OCI-LY7 (cell line): ENCODE measurements around the gene BCAN. TPM values are rescaled to one million over a fixed set of nuclear protein-coding genes. Genes with fewer than 3 reads are reported as not detected.

Experiments used
- BruUV-seq: library from RNA; stranded (reverse); fragments of 400-500 nt; replicated peaks from 2 replicates; lab custom pipeline; 2021; lab: Mats Ljungman, UMichigan
- CTCF ChIA-PET: fragments of 300-600 bp; sonication (Branson Sonifier 250); formaldehyde crosslinking; loops from one replicate; lab custom pipeline; 2022; ENCODE audit warnings: antibody characterized with exemption; ENCODE audit not compliant: unreplicated experiment; lab: Charles Lee
- POLR2A ChIA-PET: fragments of 300-600 bp; sonication (Branson Sonifier 250); formaldehyde crosslinking; loops from one replicate; lab custom pipeline; 2022; ENCODE audit warnings: antibody characterized with exemption; lab: Charles Lee
- DNase-seq: peaks from one replicate; pipeline ENCODE4 v3.0.0-alpha.2; 2015; ENCODE audit warnings: low spot score
- H2AFZ ChIP-seq: fragments of 200-600 bp; sonication (generic), shearing (Covaris generic); 2 replicates; pipeline ENCODE4 v1.6.1; 2014; ENCODE audit warnings: mild to moderate bottlenecking, antibody characterized with exemption, low read length, moderate library complexity
- H3K27ac ChIP-seq: fragments of 200-600 bp; sonication (generic); 2 replicates; pipeline ENCODE4 v1.5.1; 2014; ENCODE audit warnings: mixed run types, low read depth, mild to moderate bottlenecking, moderate library complexity, low read length, inconsistent platforms; ENCODE audit not compliant: poor library complexity, severe bottlenecking
- H3K36me3 ChIP-seq: fragments of 200-600 bp; sonication (generic); 2 replicates; pipeline ENCODE4 v1.6.1; 2014; ENCODE audit warnings: mild to moderate bottlenecking, antibody characterized with exemption, low read length, moderate library complexity, mixed read lengths; ENCODE audit not compliant: insufficient read depth
- H3K4me1 ChIP-seq: fragments of 200-600 bp; sonication (generic); 2 replicates; pipeline ENCODE4 v1.5.1; 2014; ENCODE audit warnings: mild to moderate bottlenecking, low read length; ENCODE audit not compliant: insufficient read depth, poor library complexity, severe bottlenecking
- H3K4me2 ChIP-seq: fragments of 200-600 bp; sonication (generic); 2 replicates; pipeline ENCODE4 v1.6.1; 2014; ENCODE audit warnings: mild to moderate bottlenecking, low read length
- H3K4me3 ChIP-seq: fragments of 200-600 bp; sonication (generic); 2 replicates; pipeline ENCODE4 v1.5.1; 2014; ENCODE audit warnings: mild to moderate bottlenecking, low read depth, low read length; ENCODE audit not compliant: poor library complexity, severe bottlenecking
- H3K79me2 ChIP-seq: fragments of 200-600 bp; sonication (generic); 2 replicates; pipeline ENCODE4 v1.6.1; 2016; ENCODE audit warnings: low read depth, mild to moderate bottlenecking, low read length, moderate library complexity, mixed read lengths; ENCODE audit not compliant: insufficient read depth
- H3K9me2 ChIP-seq: fragments of 200-600 bp; sonication (generic); 2 replicates; pipeline ENCODE4 v1.6.1; 2016; ENCODE audit warnings: mild to moderate bottlenecking, low read length, mixed read lengths; ENCODE audit not compliant: insufficient read depth
- H3K9me3 ChIP-seq: fragments of 200-600 bp; sonication (generic); 2 replicates; pipeline ENCODE4 v1.6.1; 2014; ENCODE audit warnings: mild to moderate bottlenecking, mixed run types, low read length, mixed read lengths
- H4K20me1 ChIP-seq: fragments of 200-600 bp; sonication (generic); 2 replicates; pipeline ENCODE4 v1.6.1; 2014; ENCODE audit warnings: mild to moderate bottlenecking, antibody characterized with exemption, low read length, moderate library complexity, mixed read lengths; ENCODE audit not compliant: insufficient read depth
- EZH2phosphoT487 ChIP-seq: fragments of 200-600 bp; sonication (generic); IDR thresholded peaks from 2 replicates; pipeline ENCODE4 v1.6.1; 2018; ENCODE audit warnings: low read depth, borderline replicate concordance, mild to moderate bottlenecking, mixed run types, antibody characterized with exemption, low read length, moderate library complexity, mixed read lengths
- intact Hi-C: fragments of 100-400 bp; cut with micrococcal nuclease; formaldehyde crosslinking; loops from one replicate; pipeline ENCODE4 v1.10.0; 2022; ENCODE audit not compliant: unreplicated experiment
- total RNA-seq, 2 experiments: library from RNA; depleted of rRNA in 1 of 2; stranded (reverse); fragments of >200 nt in 1 of 2; shearing (Covaris generic) in 1 of 2; gene quantifications; 2 replicates each; pipeline ENCODE4 v1.2.3, GENCODE V29; 2014 to 2022
- TF ChIP-seq, protein P1 (sequence below): fragments of 200-600 bp; sonication (generic); conservative IDR thresholded peaks from 2 replicates; pipeline ENCODE4 v1.5.1; 2014; ENCODE audit warnings: mild to moderate bottlenecking, antibody characterized with exemption, low read length, moderate library complexity, mixed read lengths

Gene BCAN
- total RNA-seq, 2 experiments from 2014 or later: not detected

DNA sequence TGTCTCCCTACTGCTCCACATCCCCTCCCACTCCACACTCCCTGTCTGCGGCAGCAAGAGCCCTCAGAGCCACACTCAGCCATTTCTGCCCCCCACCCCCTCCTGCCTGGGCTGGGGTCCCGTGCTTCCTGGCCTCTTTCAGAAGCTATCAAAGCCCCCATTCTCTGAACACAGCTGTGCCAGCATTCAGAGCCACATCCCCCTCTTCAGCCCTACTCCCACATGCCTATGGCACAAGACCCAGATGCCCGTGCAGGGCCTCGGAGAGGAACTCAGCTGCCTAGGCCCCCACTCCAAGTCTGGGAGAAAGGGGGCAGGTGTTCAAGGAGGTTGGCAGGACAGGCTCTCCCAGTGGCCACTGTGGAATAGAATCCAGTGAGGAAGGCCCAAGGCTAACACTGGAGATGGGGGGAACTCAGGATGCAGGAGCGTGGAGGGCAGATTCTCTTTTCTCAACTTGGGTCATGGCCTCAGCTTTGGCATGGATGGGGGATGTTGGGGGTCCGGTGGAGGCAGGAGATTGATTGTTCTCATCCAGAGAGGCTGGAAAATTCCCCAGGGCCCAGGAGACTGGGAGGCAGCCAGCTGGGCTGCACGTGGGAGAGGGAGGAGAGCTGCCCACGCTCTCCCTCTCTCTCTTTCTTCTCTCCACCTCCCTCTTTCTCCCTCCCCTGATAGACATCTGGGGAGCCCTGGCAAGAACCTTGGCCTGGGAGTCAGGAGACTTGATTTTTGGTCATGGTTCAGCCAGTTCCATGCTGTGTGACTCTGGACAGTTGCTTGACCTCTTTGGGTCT is 3.5 kb upstream of the BCAN start:
- POLR2A ChIA-PET: interaction anchor here (1.4 kb wide), 1 partner anchor 10 kb away, joined by 4 read pairs; no protein-coding TSS in a partner anchor

DNA sequence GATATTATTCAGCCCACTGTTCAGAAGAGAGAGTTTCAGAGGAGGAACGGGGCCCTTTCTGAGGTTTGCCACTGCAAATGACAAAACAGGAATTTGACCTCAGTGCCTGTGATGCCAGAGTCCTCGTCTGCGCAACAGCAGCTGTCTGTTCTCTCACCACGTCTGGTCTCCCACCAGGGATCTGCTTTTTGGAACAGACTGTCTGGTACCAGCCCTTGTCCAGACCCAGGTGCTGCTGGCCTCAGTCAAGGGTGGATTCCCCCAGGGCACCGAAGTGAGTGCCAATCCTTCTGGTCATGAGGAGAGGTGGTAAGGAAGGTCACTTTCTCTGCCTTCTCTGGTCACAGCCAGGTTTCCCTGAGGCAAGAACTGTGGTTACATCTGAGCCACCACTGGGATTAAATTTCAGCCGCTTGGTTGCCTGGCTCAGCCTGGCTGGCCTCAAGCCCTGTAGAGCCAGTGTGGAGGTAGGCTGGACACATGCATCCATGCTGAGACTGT is 2.3 kb upstream of the BCAN start:
- H3K9me2 ChIP-seq: no peaks in the 10 kb centered on the region
- H3K36me3 ChIP-seq: no peaks in the 10 kb centered on the region
- no peaks in the 10 kb centered on the region for H3K79me2 ChIP-seq
- H3K27ac ChIP-seq: no peak overlapping the region
- H3K4me1 ChIP-seq: no peaks in the 10 kb centered on the region
- no peak overlapping the region for H3K4me2 ChIP-seq
- no peaks in the 10 kb centered on the region for H4K20me1 ChIP-seq
- no peak overlapping the region for H2AFZ ChIP-seq
- no peaks in the 10 kb centered on the region for H3K9me3 ChIP-seq
- BruUV-seq: no TSS peak
- no peak for TF ChIP-seq EZH2phosphoT487
- TF ChIP-seq, protein P1, sequence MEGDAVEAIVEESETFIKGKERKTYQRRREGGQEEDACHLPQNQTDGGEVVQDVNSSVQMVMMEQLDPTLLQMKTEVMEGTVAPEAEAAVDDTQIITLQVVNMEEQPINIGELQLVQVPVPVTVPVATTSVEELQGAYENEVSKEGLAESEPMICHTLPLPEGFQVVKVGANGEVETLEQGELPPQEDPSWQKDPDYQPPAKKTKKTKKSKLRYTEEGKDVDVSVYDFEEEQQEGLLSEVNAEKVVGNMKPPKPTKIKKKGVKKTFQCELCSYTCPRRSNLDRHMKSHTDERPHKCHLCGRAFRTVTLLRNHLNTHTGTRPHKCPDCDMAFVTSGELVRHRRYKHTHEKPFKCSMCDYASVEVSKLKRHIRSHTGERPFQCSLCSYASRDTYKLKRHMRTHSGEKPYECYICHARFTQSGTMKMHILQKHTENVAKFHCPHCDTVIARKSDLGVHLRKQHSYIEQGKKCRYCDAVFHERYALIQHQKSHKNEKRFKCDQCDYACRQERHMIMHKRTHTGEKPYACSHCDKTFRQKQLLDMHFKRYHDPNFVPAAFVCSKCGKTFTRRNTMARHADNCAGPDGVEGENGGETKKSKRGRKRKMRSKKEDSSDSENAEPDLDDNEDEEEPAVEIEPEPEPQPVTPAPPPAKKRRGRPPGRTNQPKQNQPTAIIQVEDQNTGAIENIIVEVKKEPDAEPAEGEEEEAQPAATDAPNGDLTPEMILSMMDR: no peak
- CTCF ChIA-PET: interaction anchor here (0.5 kb wide), 1 partner anchor 112 kb away, joined by 4 read pairs; no protein-coding TSS in a partner anchor
- intact Hi-C loops: no loop called here
- H3K4me3 ChIP-seq: no peak overlapping the region
- POLR2A ChIA-PET: no interaction called here
- no peak for DNase-seq

More for the DNA sequence above, 3.5 kb upstream of the BCAN start:
- Histone ChIP-seq H3K4me1 (no peaks in the 10 kb centered on the region), H4K20me1 (no peaks in the 10 kb centered on the region), H2AFZ (no peak overlapping the region), H3K4me2 (no peak overlapping the region), H3K79me2 (no peaks in the 10 kb centered on the region), H3K27ac (no peak overlapping the region), H3K9me3 (no peaks in the 10 kb centered on the region), H3K9me2 (no peaks in the 10 kb centered on the region), H3K36me3 (no peaks in the 10 kb centered on the region), H3K4me3 (no peak overlapping the region)
- CTCF ChIA-PET: no interaction called here
- no peak for TF ChIP-seq EZH2phosphoT487
- TF ChIP-seq, protein P1: no peak
- no TSS peak for BruUV-seq
- DNase-seq: no peak
- intact Hi-C loops: no loop called here
